SK-N-MC (cell line): ENCODE results near the gene TTBK1.

ENCODE experiments used
- DNase-seq: peaks from one replicate; pipeline ENCODE4 v3.0.0-alpha.2; 2011; ENCODE audit warnings: low read depth, low spot score
- H3K27ac ChIP-seq: fragments of 200-600 bp; sonication (generic); 2 replicates; pipeline ENCODE4 v1.5.1; 2016; ENCODE audit warnings: mixed run types
- H3K36me3 ChIP-seq: fragments of 200-600 bp; sonication (generic); 2 replicates; pipeline ENCODE4 v1.6.1; 2017; ENCODE audit warnings: antibody characterized with exemption, low read length, mixed read lengths; ENCODE audit not compliant: insufficient read depth
- H3K4me3 ChIP-seq: fragments of 200-600 bp; sonication (generic); 2 replicates; pipeline ENCODE4 v1.5.1; 2016
- H3K9ac ChIP-seq: fragments of 200-600 bp; sonication (generic); 2 replicates; pipeline ENCODE4 v1.8.0; 2017; ENCODE audit warnings: mixed run types, mixed read lengths; ENCODE audit not compliant: insufficient read length
- H3K9me3 ChIP-seq: fragments of 200-600 bp; sonication (generic); 2 replicates; pipeline ENCODE4 v1.6.1; 2017; ENCODE audit warnings: low read depth, mild to moderate bottlenecking, antibody characterized with exemption, low read length, moderate library complexity, mixed read lengths
- EZH2 ChIP-seq: fragments of 200-600 bp; sonication (generic); IDR thresholded peaks from one replicate; pipeline ENCODE4 v1.6.1; 2017; ENCODE audit warnings: antibody characterized with exemption
- FOXP2 ChIP-seq: optimal IDR thresholded peaks from 2 replicates; pipeline ENCODE3; 2011; ENCODE audit warnings: mild to moderate bottlenecking, moderate library complexity; ENCODE audit not compliant: insufficient read depth; ENCODE audit errors: extremely low read length, control extremely low read depth
- POLR2AphosphoS5 ChIP-seq: IDR thresholded peaks from 2 replicates; pipeline ENCODE4 v1.6.1; 2012; ENCODE audit warnings: mild to moderate bottlenecking, low read depth, low read length, borderline replicate concordance

TTBK1 gene

GRCh38 chr6:43231053-43231452 is 12.2 kb upstream of the TTBK1 start:
- Histone ChIP-seq H3K27ac (no peak overlapping the region), H3K9me3 (no peaks in the 10 kb centered on the region), H3K9ac (no peak overlapping the region), H3K36me3 (no peaks in the 10 kb centered on the region; the same call in 1 of the 2 replicates), H3K4me3 (no peak overlapping the region)
- DNase-seq = no peak
- TF ChIP-seq POLR2AphosphoS5 (no peak), EZH2 (no peak), FOXP2 (no peak)

- Histone ChIP-seq H3K4me3 (no peak overlapping the region), H3K9ac (no peak overlapping the region), H3K9me3 (no peaks in the 10 kb centered on the region), H3K36me3 (no peaks in the 10 kb centered on the region), H3K27ac (no peak overlapping the region)
- DNase-seq = no peak
- TF ChIP-seq POLR2AphosphoS5 = no peak
- no peak for TF ChIP-seq EZH2
- TF ChIP-seq FOXP2 = no peak
These were observed 11.4 kb upstream of the TTBK1 start for GRCh38 chr6:43231735-43232450.

GRCh38 chr6:43235841-43236240 is 7.4 kb upstream of the TTBK1 start:
- TF ChIP-seq EZH2 (no peak), FOXP2 (no peak), POLR2AphosphoS5 (no peak)

GRCh38 chr6:43239054-43239453 is 4.2 kb upstream of the TTBK1 start:
- no peaks in the 10 kb centered on the region for H3K36me3 ChIP-seq

More at GRCh38 chr6:43235841-43236240, 7.4 kb upstream of the TTBK1 start:
- no peak overlapping the region for H3K27ac ChIP-seq
- no peak overlapping the region for H3K4me3 ChIP-seq
- no peak overlapping the region for H3K9ac ChIP-seq
- H3K36me3 ChIP-seq = no peaks in the 10 kb centered on the region
- H3K9me3 ChIP-seq = no peaks in the 10 kb centered on the region
- DNase-seq = no peak

GRCh38 chr6:43240950-43241349 is 2.3 kb upstream of the TTBK1 start:
- Histone ChIP-seq H3K9me3 (no peaks in the 10 kb centered on the region), H3K4me3 (no peak overlapping the region), H3K36me3 (no peaks in the 10 kb centered on the region), H3K27ac (no peak overlapping the region), H3K9ac (no peak overlapping the region)
- TF ChIP-seq EZH2 (no peak), FOXP2 (no peak), POLR2AphosphoS5 (no peak)
- DNase-seq = no peak

More at GRCh38 chr6:43239054-43239453, 4.2 kb upstream of the TTBK1 start:
- TF ChIP-seq FOXP2 = no peak
- DNase-seq = no peak
- Histone ChIP-seq H3K27ac (no peak overlapping the region), H3K9ac (no peak overlapping the region), H3K4me3 (no peak overlapping the region), H3K9me3 (no peaks in the 10 kb centered on the region)

GRCh38 chr6:43241446-43241845 is 1.8 kb upstream of the TTBK1 start:
- Histone ChIP-seq H3K27ac (no peak overlapping the region), H3K36me3 (no peaks in the 10 kb centered on the region), H3K4me3 (no peak overlapping the region), H3K9ac (no peak overlapping the region), H3K9me3 (no peaks in the 10 kb centered on the region)
- TF ChIP-seq FOXP2 (no peak), POLR2AphosphoS5 (no peak), EZH2 (no peak)
- no peak for DNase-seq

- DNase-seq = no peak
- Histone ChIP-seq H3K9me3 (no peaks in the 10 kb centered on the region), H3K9ac (no peak overlapping the region), H3K36me3 (no peaks in the 10 kb centered on the region), H3K27ac (no peak overlapping the region), H3K4me3 (no peak overlapping the region)
- TF ChIP-seq EZH2 (no peak), FOXP2 (no peak), POLR2AphosphoS5 (no peak)
These were observed 512 bp downstream of the TTBK1 start for GRCh38 chr6:43243664-43244321.

GRCh38 chr6:43246301-43247113 is 3.2 kb downstream of the TTBK1 start:
- Histone ChIP-seq H3K27ac (no peak overlapping the region), H3K4me3 (peak overlapping the region; percentile 73), H3K9me3 (no peaks in the 10 kb centered on the region), H3K9ac (no peak overlapping the region), H3K36me3 (no peaks in the 10 kb centered on the region)
- no peak for DNase-seq
- TF ChIP-seq EZH2 (no peak), FOXP2 (no peak), POLR2AphosphoS5 (no peak)
